ES-I3 (cell line): ENCODE measurements around the gene CYSTM1.
"Not testable (repeated sequence)": the region's sequence is repeated elsewhere in the genome, so short reads cannot be mapped to it uniquely, and the experiment has no call there.

Experiments used
- H3K36me3 ChIP-seq: 2 replicates; pipeline ENCODE4 v1.6.1; 2013; ENCODE audit warnings: mild to moderate bottlenecking, low read length, control low read depth, moderate library complexity; ENCODE audit not compliant: insufficient read depth
- H3K4me1 ChIP-seq: 2 replicates; pipeline ENCODE4 v1.6.1; 2013; ENCODE audit warnings: mild to moderate bottlenecking, control low read depth, low read length; ENCODE audit not compliant: insufficient read depth
- H3K9ac ChIP-seq: 2 replicates; pipeline ENCODE4 v1.6.1; 2013; ENCODE audit warnings: low read depth, mild to moderate bottlenecking, low read length, moderate library complexity
- H3K9me3 ChIP-seq: 2 replicates; pipeline ENCODE4 v1.6.1; 2013; ENCODE audit warnings: mild to moderate bottlenecking, low read length, moderate library complexity; ENCODE audit not compliant: control insufficient read depth, insufficient read depth

The CYSTM1 gene

GRCh38 chr5:140142856-140143255 lies 32.1 kb upstream of the CYSTM1 start:
- Histone ChIP-seq H3K9ac (no peak overlapping the region), H3K9me3 (no peaks in the 10 kb centered on the region), H3K36me3 (no peaks in the 10 kb centered on the region), H3K4me1 (no peaks in the 10 kb centered on the region)

GRCh38 chr5:140143521-140144258 lies 31.3 kb upstream of the CYSTM1 start:
- no peak overlapping the region for H3K9ac ChIP-seq
- no peaks in the 10 kb centered on the region for H3K4me1 ChIP-seq
- no peaks in the 10 kb centered on the region for H3K9me3 ChIP-seq
- no peaks in the 10 kb centered on the region for H3K36me3 ChIP-seq

GRCh38 chr5:140145256-140145655 lies 29.7 kb upstream of the CYSTM1 start:
- Histone ChIP-seq H3K9me3 (no peaks in the 10 kb centered on the region), H3K9ac (no peak overlapping the region), H3K36me3 (no peaks in the 10 kb centered on the region), H3K4me1 (no peaks in the 10 kb centered on the region)

- Histone ChIP-seq H3K4me1 (no peaks in the 10 kb centered on the region), H3K9ac (peak overlapping the region; percentile 79), H3K9me3 (no peaks in the 10 kb centered on the region), H3K36me3 (no peaks in the 10 kb centered on the region)
Observed at GRCh38 chr5:140145818-140146522, 29.0 kb upstream of the CYSTM1 start.

GRCh38 chr5:140146523-140146842 lies 28.5 kb upstream of the CYSTM1 start:
- H3K36me3 ChIP-seq: no peaks in the 10 kb centered on the region
- H3K4me1 ChIP-seq: no peaks in the 10 kb centered on the region
- peak overlapping the region; percentile 79 for H3K9ac ChIP-seq
- no peaks in the 10 kb centered on the region for H3K9me3 ChIP-seq

- Histone ChIP-seq H3K4me1 (0 out of 2 replicates have a peak, but pooled peaks cover 1% of the 10 kb centered on the region), H3K9me3 (no peaks in the 10 kb centered on the region), H3K36me3 (no peaks in the 10 kb centered on the region), H3K9ac (no peak overlapping the region)
Observed at GRCh38 chr5:140147460-140147859, 27.5 kb upstream of the CYSTM1 start.

- peaks cover 12% of the 10 kb centered on the region; the same call in 1 of the 2 replicates for H3K4me1 ChIP-seq
- H3K36me3 ChIP-seq: no peaks in the 10 kb centered on the region
- H3K9me3 ChIP-seq: no peaks in the 10 kb centered on the region
- no peak overlapping the region for H3K9ac ChIP-seq
Observed at GRCh38 chr5:140148508-140148907, 26.5 kb upstream of the CYSTM1 start.

- no peaks in the 10 kb centered on the region for H3K9me3 ChIP-seq
- H3K36me3 ChIP-seq: no peaks in the 10 kb centered on the region
- peaks cover 14% of the 10 kb centered on the region; the same call in 1 of the 2 replicates for H3K4me1 ChIP-seq
- H3K9ac ChIP-seq: no peak overlapping the region
Observed at GRCh38 chr5:140150201-140150600, 24.8 kb upstream of the CYSTM1 start.

GRCh38 chr5:140151144-140152021 lies 23.6 kb upstream of the CYSTM1 start:
- H3K4me1 ChIP-seq: peaks cover 14% of the 10 kb centered on the region; the same call in 1 of the 2 replicates
- no peak overlapping the region for H3K9ac ChIP-seq
- no peaks in the 10 kb centered on the region for H3K9me3 ChIP-seq
- no peaks in the 10 kb centered on the region for H3K36me3 ChIP-seq

- Histone ChIP-seq H3K9ac (no peak overlapping the region), H3K36me3 (no peaks in the 10 kb centered on the region), H3K9me3 (no peaks in the 10 kb centered on the region), H3K4me1 (peaks cover 18% of the 10 kb centered on the region; the same call in 1 of the 2 replicates)
Observed at GRCh38 chr5:140152022-140152999, 22.7 kb upstream of the CYSTM1 start.

GRCh38 chr5:140153255-140153654 lies 21.7 kb upstream of the CYSTM1 start:
- Histone ChIP-seq H3K36me3 (no peaks in the 10 kb centered on the region), H3K4me1 (peaks cover 18% of the 10 kb centered on the region; the same call in 1 of the 2 replicates), H3K9ac (no peak overlapping the region), H3K9me3 (no peaks in the 10 kb centered on the region)

- peaks cover 18% of the 10 kb centered on the region; the same call in 1 of the 2 replicates for H3K4me1 ChIP-seq
- H3K36me3 ChIP-seq: no peaks in the 10 kb centered on the region
- H3K9me3 ChIP-seq: no peaks in the 10 kb centered on the region
- no peak overlapping the region for H3K9ac ChIP-seq
Observed at GRCh38 chr5:140153905-140154304, 21.1 kb upstream of the CYSTM1 start.

GRCh38 chr5:140154710-140155381 lies 20.1 kb upstream of the CYSTM1 start:
- peaks cover 18% of the 10 kb centered on the region; the same call in 1 of the 2 replicates for H3K4me1 ChIP-seq
- not testable (repeated sequence) for H3K9ac ChIP-seq, H3K9me3 ChIP-seq, H3K36me3 ChIP-seq
